Measurements from ENCODE around the gene NES.

- TF ChIP-seq TAF1 (conservative IDR thresholded peaks at IDR 0.05) (no peak), ZBTB33 (IDR thresholded peaks at IDR 0.05) (no peak), CTCF (IDR thresholded peaks at IDR 0.05; ENCODE audit: low read depth, low read length, missing input control) (no peak), GABPA (IDR thresholded peaks at IDR 0.05 in 1 of 2, conservative IDR thresholded peaks at IDR 0.05 in 1 of 2) (no peak), REST (IDR thresholded peaks at IDR 0.05) (no peak), MAX (IDR thresholded peaks at IDR 0.05) (no peak), EGR1 (IDR thresholded peaks at IDR 0.05; ENCODE audit: low read depth in 2 of 2) (no peak), HNF4G (IDR thresholded peaks at IDR 0.05) (no peak), JUND (IDR thresholded peaks at IDR 0.05) (no peak), RAD21 (IDR thresholded peaks at IDR 0.05) (no peak), FOXA1 (IDR thresholded peaks at IDR 0.05) (no peak)
Measured at GRCh38 chr1:156693848-156694689, 16.9 kb upstream of the NES start.
